ENCODE results near the gene HERC6.

DNA sequence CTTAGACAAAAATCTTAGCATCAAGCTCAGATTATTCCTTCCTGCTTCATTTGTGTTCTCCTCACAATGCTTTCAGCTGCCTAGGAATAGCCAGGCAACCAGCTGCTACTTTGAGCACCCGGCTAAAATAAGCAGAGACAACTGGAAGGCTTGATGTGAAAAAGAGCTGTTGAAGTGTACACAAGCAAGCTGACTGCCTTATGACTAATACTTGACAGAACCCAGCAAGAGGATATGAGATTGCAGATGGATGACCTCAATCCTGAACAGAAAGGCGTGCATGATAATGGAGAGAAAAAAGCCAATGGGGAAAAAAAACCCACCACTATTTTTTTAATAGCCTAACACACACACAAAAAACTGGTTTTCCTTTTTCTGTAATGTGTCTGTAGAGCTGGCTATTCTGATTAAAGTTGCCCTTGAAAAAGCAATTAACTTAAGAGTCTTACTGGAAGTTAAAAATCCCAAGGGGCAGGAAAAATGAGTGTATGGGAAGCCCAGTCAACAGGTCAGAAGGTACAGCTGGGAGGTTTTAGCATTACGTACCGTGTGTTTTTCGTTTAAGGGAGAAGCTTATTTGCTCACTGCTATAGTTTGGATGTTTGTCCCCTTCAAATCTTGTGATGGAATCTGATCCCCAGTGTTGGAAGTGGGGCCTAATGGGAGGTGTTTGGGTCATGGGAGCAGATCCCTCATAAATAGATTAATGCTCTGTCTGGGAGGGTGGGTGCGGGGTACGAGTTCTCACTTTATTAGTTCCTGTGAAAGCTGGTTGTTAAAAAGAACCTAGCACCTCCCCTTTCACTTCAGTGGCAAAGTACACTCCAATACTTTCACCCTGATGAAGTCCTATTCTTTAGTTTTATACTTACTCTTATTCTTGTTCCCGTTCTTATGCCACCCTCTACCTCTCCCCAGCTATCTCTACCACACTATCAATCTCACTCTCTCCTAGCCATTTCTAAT is 37.1 kb upstream of the HERC6 start:
- TF ChIP-seq, protein P1, sequence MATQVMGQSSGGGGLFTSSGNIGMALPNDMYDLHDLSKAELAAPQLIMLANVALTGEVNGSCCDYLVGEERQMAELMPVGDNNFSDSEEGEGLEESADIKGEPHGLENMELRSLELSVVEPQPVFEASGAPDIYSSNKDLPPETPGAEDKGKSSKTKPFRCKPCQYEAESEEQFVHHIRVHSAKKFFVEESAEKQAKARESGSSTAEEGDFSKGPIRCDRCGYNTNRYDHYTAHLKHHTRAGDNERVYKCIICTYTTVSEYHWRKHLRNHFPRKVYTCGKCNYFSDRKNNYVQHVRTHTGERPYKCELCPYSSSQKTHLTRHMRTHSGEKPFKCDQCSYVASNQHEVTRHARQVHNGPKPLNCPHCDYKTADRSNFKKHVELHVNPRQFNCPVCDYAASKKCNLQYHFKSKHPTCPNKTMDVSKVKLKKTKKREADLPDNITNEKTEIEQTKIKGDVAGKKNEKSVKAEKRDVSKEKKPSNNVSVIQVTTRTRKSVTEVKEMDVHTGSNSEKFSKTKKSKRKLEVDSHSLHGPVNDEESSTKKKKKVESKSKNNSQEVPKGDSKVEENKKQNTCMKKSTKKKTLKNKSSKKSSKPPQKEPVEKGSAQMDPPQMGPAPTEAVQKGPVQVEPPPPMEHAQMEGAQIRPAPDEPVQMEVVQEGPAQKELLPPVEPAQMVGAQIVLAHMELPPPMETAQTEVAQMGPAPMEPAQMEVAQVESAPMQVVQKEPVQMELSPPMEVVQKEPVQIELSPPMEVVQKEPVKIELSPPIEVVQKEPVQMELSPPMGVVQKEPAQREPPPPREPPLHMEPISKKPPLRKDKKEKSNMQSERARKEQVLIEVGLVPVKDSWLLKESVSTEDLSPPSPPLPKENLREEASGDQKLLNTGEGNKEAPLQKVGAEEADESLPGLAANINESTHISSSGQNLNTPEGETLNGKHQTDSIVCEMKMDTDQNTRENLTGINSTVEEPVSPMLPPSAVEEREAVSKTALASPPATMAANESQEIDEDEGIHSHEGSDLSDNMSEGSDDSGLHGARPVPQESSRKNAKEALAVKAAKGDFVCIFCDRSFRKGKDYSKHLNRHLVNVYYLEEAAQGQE (tag by site-specific recombination; IDR thresholded peaks at IDR 0.05): no peak
- TF ChIP-seq, protein P2, sequence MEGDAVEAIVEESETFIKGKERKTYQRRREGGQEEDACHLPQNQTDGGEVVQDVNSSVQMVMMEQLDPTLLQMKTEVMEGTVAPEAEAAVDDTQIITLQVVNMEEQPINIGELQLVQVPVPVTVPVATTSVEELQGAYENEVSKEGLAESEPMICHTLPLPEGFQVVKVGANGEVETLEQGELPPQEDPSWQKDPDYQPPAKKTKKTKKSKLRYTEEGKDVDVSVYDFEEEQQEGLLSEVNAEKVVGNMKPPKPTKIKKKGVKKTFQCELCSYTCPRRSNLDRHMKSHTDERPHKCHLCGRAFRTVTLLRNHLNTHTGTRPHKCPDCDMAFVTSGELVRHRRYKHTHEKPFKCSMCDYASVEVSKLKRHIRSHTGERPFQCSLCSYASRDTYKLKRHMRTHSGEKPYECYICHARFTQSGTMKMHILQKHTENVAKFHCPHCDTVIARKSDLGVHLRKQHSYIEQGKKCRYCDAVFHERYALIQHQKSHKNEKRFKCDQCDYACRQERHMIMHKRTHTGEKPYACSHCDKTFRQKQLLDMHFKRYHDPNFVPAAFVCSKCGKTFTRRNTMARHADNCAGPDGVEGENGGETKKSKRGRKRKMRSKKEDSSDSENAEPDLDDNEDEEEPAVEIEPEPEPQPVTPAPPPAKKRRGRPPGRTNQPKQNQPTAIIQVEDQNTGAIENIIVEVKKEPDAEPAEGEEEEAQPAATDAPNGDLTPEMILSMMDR (tag by site-specific recombination; IDR thresholded peaks at IDR 0.05): no peak
- TF ChIP-seq HOXA7 (CRISPR knock-in tag; IDR thresholded peaks at IDR 0.05; ENCODE audit: borderline replicate concordance) (no peak), ZNF394 (tag by site-specific recombination; IDR thresholded peaks at IDR 0.05; ENCODE audit: borderline replicate concordance) (no peak), ZNF549 (tag by site-specific recombination; IDR thresholded peaks at IDR 0.05) (no peak), ZNF274 (IDR thresholded peaks at IDR 0.05; ENCODE audit: low read length) (no peak), ZNF274 (tag by site-specific recombination; IDR thresholded peaks at IDR 0.05; ENCODE audit: borderline replicate concordance) (no peak), ZNF707 (tag by site-specific recombination; IDR thresholded peaks at IDR 0.05) (no peak), REPIN1 (tag by site-specific recombination; IDR thresholded peaks at IDR 0.05; ENCODE audit: low read depth) (no peak), MZF1 (tag by site-specific recombination; IDR thresholded peaks at IDR 0.05; ENCODE audit: borderline replicate concordance) (no peak), ZNF776 (tag by site-specific recombination; IDR thresholded peaks at IDR 0.05; ENCODE audit: borderline replicate concordance) (no peak), ZNF16 (tag by site-specific recombination; IDR thresholded peaks at IDR 0.05; ENCODE audit: low read depth) (no peak)
- TF ChIP-seq, protein P3, sequence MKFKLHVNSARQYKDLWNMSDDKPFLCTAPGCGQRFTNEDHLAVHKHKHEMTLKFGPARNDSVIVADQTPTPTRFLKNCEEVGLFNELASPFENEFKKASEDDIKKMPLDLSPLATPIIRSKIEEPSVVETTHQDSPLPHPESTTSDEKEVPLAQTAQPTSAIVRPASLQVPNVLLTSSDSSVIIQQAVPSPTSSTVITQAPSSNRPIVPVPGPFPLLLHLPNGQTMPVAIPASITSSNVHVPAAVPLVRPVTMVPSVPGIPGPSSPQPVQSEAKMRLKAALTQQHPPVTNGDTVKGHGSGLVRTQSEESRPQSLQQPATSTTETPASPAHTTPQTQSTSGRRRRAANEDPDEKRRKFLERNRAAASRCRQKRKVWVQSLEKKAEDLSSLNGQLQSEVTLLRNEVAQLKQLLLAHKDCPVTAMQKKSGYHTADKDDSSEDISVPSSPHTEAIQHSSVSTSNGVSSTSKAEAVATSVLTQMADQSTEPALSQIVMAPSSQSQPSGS (tag by site-specific recombination; IDR thresholded peaks at IDR 0.05; ENCODE audit: low read depth): no peak
- TF ChIP-seq, protein P4, sequence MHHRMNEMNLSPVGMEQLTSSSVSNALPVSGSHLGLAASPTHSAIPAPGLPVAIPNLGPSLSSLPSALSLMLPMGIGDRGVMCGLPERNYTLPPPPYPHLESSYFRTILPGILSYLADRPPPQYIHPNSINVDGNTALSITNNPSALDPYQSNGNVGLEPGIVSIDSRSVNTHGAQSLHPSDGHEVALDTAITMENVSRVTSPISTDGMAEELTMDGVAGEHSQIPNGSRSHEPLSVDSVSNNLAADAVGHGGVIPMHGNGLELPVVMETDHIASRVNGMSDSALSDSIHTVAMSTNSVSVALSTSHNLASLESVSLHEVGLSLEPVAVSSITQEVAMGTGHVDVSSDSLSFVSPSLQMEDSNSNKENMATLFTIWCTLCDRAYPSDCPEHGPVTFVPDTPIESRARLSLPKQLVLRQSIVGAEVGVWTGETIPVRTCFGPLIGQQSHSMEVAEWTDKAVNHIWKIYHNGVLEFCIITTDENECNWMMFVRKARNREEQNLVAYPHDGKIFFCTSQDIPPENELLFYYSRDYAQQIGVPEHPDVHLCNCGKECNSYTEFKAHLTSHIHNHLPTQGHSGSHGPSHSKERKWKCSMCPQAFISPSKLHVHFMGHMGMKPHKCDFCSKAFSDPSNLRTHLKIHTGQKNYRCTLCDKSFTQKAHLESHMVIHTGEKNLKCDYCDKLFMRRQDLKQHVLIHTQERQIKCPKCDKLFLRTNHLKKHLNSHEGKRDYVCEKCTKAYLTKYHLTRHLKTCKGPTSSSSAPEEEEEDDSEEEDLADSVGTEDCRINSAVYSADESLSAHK (tag by site-specific recombination; IDR thresholded peaks at IDR 0.05): no peak
- TF ChIP-seq, protein P5, sequence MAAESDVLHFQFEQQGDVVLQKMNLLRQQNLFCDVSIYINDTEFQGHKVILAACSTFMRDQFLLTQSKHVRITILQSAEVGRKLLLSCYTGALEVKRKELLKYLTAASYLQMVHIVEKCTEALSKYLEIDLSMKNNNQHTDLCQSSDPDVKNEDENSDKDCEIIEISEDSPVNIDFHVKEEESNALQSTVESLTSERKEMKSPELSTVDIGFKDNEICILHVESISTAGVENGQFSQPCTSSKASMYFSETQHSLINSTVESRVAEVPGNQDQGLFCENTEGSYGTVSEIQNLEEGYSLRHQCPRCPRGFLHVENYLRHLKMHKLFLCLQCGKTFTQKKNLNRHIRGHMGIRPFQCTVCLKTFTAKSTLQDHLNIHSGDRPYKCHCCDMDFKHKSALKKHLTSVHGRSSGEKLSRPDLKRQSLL (tag by site-specific recombination; IDR thresholded peaks at IDR 0.05): no peak

All from HEK293 (cell line).